Stimulated activated CD8-positive, alpha-beta memory T cell treated with anti-CD3 and anti-CD28 coated beads, Interleukin-2, amount 100 ng/mL, for 1 hour (primary cell): Measurements from ENCODE around the gene ADORA3.
A peak's percentile ranks its signal among the peaks of the same experiment; 100 is the strongest.

ENCODE experiments used
- DNase-seq, 2 donors: peaks; one replicate each; pipeline ENCODE4 v3.0.0-alpha.2; 2020; ENCODE audit warnings: low read depth in 2 of 2

ADORA3 gene

DNA sequence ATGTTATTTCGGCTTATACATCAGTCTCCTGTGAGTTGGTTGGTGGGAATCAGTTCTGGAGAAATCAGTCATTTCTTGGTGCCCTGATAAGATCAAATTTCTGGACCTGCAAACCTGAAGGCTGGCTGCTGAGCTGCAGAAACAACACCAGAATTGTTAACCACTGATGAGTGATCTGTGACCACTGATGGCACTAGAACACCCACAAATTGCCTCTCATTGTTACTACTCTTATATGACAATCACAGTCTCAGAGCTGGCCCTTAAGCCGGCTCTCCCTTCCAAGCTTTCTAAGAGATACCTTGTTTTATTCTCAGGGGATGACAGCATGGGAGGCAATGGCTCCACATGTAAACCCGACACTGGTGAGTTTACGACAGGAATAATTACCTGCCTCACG, 27.7 kb downstream of the ADORA3 start:
- no peak for DNase-seq

DNA sequence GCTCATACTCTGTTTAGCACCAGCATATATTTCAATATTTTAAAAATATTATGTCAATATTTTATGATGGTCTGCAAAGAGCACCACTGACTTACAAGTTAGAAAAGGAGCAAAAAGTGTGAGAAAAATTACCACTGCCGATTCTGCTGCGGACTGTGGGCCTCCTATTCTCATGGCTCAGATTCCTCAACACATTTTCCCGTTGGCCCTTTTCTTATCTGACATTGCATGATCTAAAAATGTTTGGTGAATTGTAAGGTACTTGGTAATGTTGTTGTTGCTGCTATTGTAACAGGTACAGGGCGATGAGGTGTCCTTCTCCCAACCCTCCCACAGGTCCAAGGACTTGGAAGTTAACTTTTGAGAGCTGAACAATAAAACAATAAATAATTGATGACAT, 28.9 kb downstream of the ADORA3 start:
- no peak for DNase-seq

DNA sequence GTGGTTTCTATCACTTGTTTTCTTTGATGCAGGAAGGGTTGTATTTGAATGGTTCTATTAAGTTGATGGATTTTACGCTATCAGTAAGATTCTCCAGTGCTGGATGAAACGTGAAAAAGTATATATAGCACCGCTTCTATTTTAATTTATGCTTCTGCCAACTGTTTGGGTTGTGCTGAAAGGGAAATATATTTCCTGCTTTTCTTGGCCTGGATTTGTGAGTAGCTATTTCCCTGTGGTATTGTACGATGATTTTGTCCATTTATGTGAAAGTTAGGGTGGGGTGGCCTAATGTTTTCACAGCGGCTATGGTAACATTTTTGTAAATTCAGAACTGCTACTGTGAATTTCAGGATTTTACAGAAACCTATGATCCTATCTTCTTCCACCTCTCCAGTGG, 29.3 kb downstream of the ADORA3 start:
- DNase-seq = no peak

DNA sequence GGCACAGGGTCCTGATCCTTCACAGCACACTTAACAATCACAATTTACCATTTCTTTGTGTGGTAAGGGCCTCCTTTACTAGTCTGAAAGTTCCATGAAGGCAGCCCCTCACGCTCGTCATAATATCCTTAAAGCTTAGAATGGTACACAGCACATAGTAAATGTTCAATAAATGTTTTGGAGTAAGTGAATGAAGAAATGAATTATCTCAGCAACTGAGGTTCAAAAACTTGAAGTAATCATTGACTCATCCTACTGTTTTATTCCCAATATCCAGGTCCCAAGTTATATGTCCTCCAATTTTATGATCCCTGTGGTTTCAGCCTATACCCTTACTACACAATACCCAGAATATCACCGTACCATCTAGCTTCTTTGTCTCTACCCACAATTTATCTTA, 31.9 kb downstream of the ADORA3 start:
- no peak for DNase-seq

DNA sequence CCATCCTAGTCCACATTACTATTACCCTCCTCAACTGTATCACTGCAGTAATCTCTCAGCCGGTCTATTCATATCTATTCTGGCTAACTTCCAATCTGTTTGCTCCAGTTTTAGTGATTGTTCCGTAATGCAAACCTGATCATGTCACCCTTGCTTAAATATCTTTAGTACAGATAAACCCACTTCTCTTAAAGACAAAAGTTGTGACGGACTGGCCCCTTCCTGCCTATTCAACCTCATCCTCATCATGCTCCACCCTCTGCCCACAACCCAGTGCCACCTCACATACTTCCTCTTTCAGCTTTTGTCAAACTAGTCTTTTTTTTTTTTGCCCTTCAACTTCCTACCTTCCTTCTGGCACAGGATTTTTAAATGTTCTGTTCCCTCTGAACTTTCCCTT, 32.4 kb downstream of the ADORA3 start:
- DNase-seq = peak; percentile 30 to 42

DNA sequence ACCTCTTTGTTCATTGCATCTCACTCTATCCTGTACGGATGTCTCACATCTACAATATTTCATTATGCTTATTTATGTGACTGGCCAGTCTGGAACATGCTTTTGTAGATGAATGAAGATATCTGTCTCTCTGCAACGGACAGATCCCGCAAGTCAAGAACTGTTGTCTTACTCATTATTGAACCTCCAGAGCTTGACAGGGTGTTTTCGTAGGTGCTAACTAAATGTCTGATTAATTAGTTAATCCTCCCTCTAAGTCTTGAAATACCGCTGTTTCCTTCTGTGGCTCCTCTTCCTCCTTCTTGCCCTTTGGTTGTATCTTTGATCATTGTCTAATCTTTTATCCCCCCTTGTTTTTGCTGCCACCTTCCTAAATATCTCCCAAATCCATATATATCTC, 32.8 kb downstream of the ADORA3 start:
- DNase-seq = no peak

DNA sequence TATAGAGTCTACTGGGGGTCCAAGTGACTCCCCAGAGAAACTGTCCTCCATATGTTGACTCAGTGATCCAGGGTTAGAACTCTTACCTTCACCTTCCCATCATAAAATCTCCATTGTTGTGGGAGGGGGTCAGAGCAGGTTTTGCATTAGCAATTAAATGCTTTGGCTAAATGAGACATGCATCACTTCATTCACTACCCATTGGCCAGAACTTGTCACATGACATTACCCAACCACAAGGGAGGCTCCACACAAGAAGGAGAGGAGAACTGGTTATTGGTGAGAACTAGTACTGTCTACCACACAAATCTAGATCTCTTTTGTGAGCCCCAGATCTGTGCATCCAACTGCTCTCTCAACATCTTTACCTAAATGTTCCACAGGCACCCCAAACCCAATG, 33.9 kb downstream of the ADORA3 start:
- DNase-seq = no peak

DNA sequence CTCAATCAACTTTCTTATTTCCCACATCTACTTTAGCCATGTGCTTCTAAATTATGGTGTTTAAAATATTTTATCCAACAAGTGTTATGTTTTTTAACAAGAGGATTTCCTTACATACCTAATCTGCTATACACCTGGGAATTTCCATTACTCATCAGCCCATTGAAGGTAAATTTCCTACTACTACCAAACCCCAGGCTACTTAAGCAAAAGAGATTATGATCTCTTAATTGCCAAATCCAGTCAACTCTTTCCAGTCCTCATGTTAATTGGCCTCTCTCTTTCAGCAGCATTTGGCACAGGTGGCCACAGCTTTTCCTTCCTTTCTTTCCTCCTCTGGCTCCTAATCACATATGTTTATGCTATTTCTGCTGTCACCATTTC, 34.7 kb downstream of the ADORA3 start:
- no peak for DNase-seq

DNA sequence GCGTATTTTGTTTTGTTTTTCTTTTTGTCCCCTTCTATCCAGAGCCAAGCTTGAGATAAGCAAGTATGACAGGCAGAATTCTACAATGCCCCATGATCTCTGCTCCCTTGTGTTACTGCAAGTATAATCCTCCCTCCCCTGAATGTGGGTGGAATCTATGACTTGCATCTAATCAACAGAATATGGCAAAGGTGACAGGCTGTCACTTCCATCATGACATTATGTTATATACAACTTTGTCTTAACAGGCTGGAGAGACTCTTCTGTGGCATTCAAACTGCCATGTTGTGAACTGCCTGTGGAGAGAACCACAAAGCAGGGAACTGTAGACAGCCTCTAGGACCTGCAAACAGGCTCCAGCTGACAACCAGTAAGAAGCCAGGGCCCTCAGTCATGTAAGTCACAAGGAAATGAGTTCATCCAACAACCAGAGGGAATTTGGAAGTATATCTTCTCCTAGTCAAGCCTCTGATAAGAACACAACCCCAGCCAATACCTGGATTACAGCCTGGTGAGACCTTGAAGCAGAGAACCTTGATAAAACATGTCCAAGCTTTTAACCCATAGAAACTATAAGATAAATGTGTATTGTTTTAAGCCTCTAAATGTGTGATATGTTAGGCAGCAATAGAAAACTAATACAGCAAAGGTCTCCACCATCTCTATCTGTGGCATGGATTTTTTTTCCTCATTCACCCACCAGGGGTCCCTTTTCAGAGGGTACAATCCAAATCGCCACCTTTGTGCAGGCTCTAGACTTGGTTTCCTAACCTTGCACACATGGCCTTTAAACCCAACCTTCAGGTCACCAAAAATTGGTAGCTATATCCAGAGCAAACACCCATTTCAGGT, 35.3 kb downstream of the ADORA3 start:
- no peak for DNase-seq

DNA sequence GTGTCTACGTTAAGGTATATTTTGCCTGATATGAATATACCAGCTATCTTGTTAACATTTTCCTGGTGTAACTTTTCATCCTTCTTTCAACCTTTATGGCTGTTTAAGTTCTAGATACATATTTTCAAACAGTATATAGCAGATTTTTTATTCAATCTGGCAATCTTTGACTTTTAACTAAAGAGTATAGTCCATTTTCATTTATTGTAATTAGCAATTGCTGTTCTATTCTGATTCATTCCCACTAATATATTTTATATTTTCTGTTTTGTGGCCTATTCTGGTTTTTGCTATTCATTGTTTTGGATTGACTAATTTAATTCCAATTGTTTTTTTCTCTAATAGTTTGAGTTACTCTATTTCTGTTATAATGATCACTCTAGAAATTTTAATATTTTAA, 37.0 kb downstream of the ADORA3 start:
- no peak for DNase-seq

DNA sequence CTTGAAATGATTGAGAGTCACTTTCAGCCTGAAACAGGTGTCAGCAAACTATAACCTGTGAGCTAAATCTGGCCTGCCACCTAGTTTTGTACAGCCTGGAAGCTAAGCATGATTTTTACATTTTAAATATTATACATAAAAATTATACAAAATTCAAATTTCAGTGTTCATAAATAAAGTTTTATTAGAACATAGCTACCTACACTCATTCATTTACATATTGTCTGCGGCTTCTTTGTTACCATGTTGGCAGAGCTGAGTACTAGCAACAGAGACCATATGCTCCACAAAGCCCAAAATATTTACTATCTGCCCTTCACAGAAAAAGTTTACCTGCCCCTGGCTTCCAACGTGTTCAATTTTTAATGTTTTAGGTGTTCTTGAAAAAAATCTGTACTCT, 37.7 kb downstream of the ADORA3 start:
- no peak for DNase-seq

DNA sequence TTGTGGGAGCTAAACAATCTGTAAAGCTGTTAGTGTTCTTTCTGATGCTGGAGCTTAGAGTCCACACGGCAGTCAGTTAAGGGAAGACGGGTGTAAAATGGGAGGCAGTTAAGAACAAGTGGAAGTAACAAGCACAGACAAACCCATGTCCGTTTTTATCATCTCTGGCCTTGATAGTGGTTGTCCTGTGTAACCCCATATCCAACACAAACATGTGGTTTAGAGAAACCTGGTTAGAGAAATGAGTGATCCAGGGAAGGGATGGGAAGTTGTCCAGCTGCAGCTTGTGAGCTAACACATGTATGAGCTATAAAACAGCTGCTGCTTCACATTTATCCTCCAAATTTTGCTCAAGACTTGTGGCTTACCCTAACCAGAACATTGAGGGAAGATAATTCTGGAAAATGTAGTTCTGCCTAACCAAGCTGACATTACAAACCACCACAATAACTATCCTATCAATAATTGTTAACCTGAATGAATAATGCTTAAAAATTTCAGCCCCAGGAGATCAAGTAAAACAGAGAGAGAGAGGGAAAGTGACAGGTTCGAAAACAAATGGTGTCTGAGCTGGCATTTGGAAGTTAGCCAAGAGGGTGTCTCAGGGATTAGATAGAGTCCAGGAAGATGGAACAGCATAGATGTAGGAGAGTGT, 40.3 kb downstream of the ADORA3 start:
- DNase-seq = no peak

DNA sequence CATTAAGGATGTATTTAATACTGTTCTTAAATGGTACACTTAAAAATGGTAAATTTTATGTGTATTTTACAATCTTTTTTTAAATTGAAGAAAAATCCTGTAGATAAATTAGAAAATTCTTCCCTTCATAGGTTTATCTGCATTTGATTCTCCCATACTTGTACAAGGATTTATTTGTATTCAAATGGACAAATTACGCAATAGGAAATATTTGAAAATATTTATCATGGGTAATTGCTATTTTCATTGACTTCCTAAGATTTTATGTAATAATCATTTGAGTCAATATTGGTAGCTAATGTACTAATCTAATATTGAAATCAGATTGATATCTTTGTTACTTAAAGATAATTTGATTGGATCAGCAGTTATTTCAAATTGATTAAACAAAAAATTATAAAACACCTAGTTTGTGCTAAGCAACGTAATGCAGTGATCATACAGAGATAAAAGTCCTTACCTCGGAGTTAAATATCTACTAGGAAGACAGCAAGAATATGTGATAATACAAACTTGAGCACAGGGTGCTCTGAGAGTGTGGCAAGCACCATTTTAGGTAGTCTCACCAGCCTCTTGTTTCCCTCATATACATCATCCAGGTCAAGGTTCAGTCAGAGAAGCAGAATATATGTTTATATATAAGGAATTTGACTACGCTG, 40.9 kb downstream of the ADORA3 start:
- DNase-seq = no peak

DNA sequence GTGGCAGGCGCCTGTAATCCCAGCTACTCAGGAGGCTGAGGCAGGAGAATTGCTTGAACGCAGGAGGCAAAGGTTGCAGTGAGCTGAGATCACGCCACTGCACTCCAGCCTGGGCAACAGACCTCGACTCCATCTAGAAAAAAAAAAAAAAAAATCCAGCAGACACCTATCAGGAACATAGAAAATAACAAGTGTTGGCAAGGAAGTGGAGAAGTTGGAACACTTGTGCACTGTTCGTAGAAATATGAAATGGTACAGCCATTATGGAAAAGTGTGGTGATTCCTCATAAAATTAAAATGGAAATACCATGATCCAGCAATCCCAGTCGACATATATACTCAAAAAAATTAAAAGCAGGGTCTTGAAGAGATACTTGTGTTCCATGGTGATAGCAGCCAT, 41.7 kb downstream of the ADORA3 start:
- no peak for DNase-seq

DNA sequence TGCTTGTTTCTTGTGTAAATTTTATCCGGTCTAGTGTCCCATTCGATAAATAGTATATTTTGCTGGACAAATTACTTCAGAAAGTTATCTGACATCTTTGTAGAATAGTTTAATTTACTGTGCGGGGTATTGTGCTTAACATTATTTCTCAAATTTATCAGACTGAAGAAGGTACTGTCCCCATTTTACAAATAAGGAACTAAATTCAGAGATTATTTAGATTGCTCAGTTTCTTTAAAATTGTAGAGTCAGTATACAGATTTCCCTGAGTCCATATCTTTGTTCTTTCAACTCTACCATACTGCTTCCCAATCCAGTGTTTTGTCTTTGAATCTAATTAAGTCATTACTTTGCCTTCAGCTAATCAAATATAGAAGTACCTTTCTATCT, 47.8 kb downstream of the ADORA3 start:
- DNase-seq = no peak

DNA sequence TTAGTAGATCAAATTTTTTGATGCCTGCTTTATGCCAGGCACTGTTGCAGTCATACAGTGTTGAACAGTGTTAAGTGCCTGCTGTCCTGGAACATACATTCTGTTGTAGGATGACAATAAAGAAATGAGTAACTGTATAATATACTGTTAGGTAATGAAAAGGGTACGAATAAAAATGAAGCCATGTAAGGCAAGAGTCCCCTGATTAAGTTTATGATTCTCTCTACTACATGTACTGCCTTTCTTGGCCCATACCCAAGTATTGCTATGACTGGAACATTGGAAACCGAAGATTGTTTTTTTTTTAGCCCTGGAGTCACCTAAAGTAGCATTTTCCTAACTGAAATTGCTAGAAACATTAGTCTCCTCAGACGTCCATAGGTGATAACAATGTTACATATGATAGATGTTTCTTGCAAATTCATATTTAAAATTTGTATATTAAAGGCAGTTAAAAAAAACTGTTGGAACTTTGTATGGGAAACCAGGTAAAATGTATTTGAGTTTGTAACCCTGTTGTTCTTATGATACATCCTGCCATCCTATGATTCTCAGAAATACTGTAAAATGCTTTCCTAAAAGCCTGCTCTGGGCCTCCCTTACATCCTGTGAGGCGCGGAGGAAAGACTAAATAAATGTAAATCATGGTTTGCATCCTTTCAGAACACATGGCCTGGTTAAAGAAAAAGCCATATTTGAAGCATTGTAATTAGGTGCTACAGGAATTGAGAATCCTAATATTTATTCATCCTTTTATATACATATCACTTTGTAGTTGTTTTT, 48.4 kb downstream of the ADORA3 start:
- no peak for DNase-seq

DNA sequence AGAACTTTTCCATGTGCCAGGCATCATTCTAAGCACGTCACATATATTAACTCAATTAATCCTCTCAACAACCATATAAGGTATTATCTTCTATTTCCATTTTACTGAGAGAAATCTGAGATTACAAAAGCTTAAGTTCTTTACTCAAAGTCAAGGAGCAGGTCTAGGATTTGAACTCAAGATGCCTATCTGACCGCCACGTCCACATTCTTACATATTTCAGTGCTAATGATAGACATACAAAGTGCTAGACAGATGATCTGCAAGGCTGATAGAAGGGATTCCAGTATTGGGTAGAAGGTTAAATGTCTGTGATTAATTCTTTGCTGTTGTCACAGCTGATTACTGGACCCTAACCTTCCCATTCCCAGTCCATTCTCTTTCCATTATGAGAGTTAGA, 49.7 kb downstream of the ADORA3 start:
- no peak for DNase-seq

DNA sequence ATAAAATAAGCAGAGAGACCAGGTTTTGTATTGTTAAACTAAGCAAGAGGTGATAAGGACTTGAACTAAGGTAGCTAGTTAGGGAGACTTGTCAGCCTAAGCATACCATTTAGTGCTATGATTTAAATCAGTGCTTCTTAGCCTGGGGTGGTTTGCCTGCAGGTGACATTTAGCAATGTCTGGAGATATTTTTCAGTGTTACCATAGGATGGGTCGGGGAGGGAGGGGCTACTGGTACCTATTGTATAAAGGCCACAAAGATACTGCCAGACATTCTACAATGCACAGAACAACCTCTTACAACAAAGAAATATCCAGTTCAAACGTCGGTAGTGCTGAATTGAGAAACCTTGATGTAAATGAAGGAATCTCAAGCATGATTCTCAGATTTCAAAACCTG, 50.9 kb downstream of the ADORA3 start:
- DNase-seq = no peak

DNA sequence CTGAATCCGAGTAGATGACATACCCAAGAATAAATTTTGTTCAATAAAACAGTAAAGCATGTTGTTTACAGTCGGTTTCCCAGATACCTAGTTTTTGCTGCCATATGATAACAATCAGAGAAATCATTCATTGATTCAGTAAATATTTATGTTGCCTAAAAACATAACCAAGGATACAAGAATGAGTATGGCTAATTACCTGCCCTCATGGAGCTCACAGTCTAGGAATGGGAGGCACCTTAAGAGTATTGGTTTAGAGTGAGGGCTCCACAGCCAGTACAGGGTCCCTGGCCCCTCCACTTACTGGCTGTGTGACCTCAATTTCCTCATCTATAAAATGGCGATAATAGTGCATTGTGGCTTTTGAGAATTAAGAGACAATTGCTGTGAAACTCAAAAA, 53.2 kb downstream of the ADORA3 start:
- no peak for DNase-seq

DNA sequence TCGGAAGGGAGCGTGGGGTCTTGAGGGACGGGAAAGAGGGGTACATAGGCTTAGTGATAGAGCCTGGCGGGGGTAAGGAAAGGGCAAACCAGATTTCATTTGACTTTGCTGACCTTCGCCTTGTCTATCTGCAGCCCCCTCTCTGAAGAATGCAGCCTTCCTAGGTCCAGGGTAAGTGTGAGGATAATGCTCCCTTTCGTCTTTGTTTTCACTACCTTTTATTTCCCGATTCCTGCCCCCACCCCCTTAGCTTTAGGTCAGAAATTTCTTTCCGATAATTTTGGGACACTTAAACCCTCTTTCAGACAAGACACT, 53.8 kb downstream of the ADORA3 start:
- no peak for DNase-seq
